Lung (tissue), 16 donors: ENCODE measurements around the gene OTULIN. TPM values are rescaled to one million over a fixed set of nuclear protein-coding genes. Genes with fewer than 3 reads are reported as not detected.

Experiments
- ATAC-seq: fragments of 200-7000 bp; cut with Tn5 transposase; one replicate; pipeline ENCODE4 v1.9.1; 2020; ENCODE audit warnings: moderate number of reproducible peaks; ENCODE audit not compliant: insufficient read depth, low FRiP score
- DNase-seq, 3 donors: peaks; one replicate each; pipeline ENCODE4 v3.0.0-alpha.2; 2013 to 2017
- H3K27ac ChIP-seq, 2 donors: one replicate each; pipeline ENCODE4 v1.5.1; 2013; ENCODE audit warnings: mild to moderate bottlenecking in 2 of 2, moderate library complexity in 2 of 2, control low read depth in 1 of 2, inconsistent platforms in 1 of 2, low read depth in 1 of 2, low read length in 1 of 2
- H3K27me3 ChIP-seq, 3 donors: one replicate each; pipeline ENCODE4 v1.5.1; 2013; ENCODE audit warnings: low read length in 2 of 3; ENCODE audit not compliant: control insufficient read depth in 3 of 3, insufficient read depth in 3 of 3
- H3K36me3 ChIP-seq, 4 donors: one replicate each; pipeline ENCODE4 v1.5.1; 2013; ENCODE audit warnings: low read length in 4 of 4, mild to moderate bottlenecking in 1 of 4, moderate library complexity in 1 of 4; ENCODE audit not compliant: control insufficient read depth in 4 of 4, insufficient read depth in 4 of 4
- H3K4me1 ChIP-seq, 5 donors: one replicate each; pipeline ENCODE4 v1.5.1; 2013; ENCODE audit warnings: low read length in 5 of 5, mild to moderate bottlenecking in 2 of 5, moderate library complexity in 1 of 5; ENCODE audit not compliant: control insufficient read depth in 5 of 5, insufficient read depth in 5 of 5
- H3K4me3 ChIP-seq: one replicate; pipeline ENCODE4 v1.5.1; 2013; ENCODE audit warnings: mild to moderate bottlenecking, control low read depth, moderate library complexity
- H3K9ac ChIP-seq, 2 donors: one replicate each; pipeline ENCODE4 v1.5.1; 2013; ENCODE audit warnings: low read length in 2 of 2, control low read depth in 1 of 2; ENCODE audit not compliant: insufficient read depth in 1 of 2
- H3K9me3 ChIP-seq, 4 donors: one replicate each; pipeline ENCODE4 v1.5.1; 2013; ENCODE audit warnings: low read length in 3 of 4, mild to moderate bottlenecking in 1 of 4, moderate library complexity in 1 of 4; ENCODE audit not compliant: control insufficient read depth in 4 of 4, insufficient read depth in 3 of 4
- WGBS, 2 donors: extraction: QIAGEN DNeasy Blood & Tissue Kit; methylation state at CpG; one replicate each; pipeline ENCODE4 v1.1.7; 2013; 5-methylcytosine and 5-hydroxymethylcytosine counted together
- long read RNA-seq, 5 donors: transcript quantifications; one replicate each; lab custom pipeline, GENCODE V29; 2026
- polyA plus RNA-seq, 2 donors: library from polyadenylated mRNA; stranded (reverse); fragments of 200-250 nt; gene quantifications; one replicate each; pipeline ENCODE4 v1.2.1, GENCODE V29; 2013
- total RNA-seq, 2 donors: library from RNA; depleted of rRNA in 1 of 2; stranded (reverse); fragments of >200 nt in 1 of 2; gene quantifications; one replicate each; pipeline ENCODE4 v1.2.1, GENCODE V29; 2014 to 2021
- TF ChIP-seq, protein P1 (sequence below): IDR thresholded peaks from 2 replicates; pipeline ENCODE4 v1.5.1; 2012; ENCODE audit warnings: mild to moderate bottlenecking; ENCODE audit errors: control extremely low read depth, extremely low read depth
- donor health status: control.
- donor health status: control.
- donor health status: Bipolar disorder and iron deficiency.
- donor health status: healthy.
- donor health status: DM: yes; HTN: yes; CAD: no.

OTULIN gene
- total RNA-seq (10 to 100 TPM; 32.7 to 35.6 TPM), polyA plus RNA-seq (10 to 100 TPM in 1 of 2 donors, 1 to 10 TPM in 1; 7.5 to 11.1 TPM)
- long read RNA-seq, donor 1, full-length matches to known transcripts, result 6 of 6 reads
- long read RNA-seq, donor 1, partial matches to known transcripts, result 0 of 6 reads
- long read RNA-seq, donor 1, other reads (novel, unspliced or antisense), result 0 of 6 reads
- long read RNA-seq, donor 2, full-length matches to known transcripts, result 1 of 1 reads
- long read RNA-seq, donor 2, partial matches to known transcripts, result 0 of 1 reads
- long read RNA-seq, donor 2, other reads (novel, unspliced or antisense), result 0 of 1 reads
- long read RNA-seq, donor 3, full-length matches to known transcripts, result 3 of 3 reads
- long read RNA-seq, donor 3, partial matches to known transcripts, result 0 of 3 reads
- long read RNA-seq, donor 3, other reads (novel, unspliced or antisense), result 0 of 3 reads
- long read RNA-seq, donor 4, partial matches to known transcripts, result 0 of 2 reads
- long read RNA-seq, donor 4, other reads (novel, unspliced or antisense), result 0 of 2 reads
- long read RNA-seq, donor 5, full-length matches to known transcripts, result 5 of 5 reads
- long read RNA-seq, donor 5, partial matches to known transcripts, result 0 of 5 reads
- long read RNA-seq, donor 5, other reads (novel, unspliced or antisense), result 0 of 5 reads

DNA sequence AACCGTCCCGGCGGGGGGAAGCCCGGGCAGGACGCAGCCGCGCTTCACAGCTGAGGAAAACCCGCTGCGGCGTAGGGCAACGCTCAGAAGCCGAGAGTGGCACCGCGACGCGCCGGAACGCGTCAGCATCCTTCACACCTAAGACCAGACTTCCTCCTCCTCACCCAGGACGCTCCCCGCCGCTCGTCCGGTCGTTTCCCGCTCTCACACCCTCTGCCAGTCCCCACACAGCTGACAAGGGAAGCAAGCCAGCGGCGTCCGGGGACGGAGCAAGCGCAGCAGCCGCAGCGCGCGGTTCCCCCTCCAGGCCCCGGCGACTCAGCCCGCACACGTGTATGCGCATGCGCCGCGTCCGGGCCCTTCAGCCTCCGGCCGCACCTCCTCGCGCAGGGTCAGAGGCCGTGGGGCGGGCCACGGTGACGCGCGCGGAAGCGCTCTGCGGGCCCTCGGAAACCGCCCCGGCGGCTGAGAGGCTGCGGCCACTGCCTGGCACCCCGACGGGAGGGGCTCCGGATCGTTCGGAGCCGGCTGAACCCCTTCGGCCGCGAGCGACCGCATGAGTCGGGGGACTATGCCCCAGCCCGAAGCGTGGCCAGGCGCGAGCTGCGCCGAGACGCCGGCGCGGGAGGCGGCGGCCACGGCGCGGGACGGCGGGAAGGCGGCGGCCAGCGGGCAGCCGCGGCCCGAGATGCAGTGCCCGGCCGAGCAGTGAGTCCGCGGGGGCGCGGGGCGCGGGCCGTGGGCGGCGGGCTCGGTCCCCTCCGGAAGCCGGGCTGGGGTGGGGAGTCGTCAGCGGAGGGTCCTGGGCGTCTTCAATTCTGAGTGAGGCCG, at the start of gene OTULIN:
Gene OTULIN (plus strand): TSS at position 449 of the 831 bp plus-strand sequence. CDS start 108 bp downstream, at position 557.
- no peaks in the 10 kb centered on the region for H3K9me3 ChIP-seq
- peak within 1 kb of the TSS; percentile 89 for H3K4me3 ChIP-seq
- DNase-seq (peak; percentile 93 to 97 (median 95)), ATAC-seq (peak; percentile 92)
- no peaks in the 10 kb centered on the region for H3K27me3 ChIP-seq
- peaks cover 0 to 2% (median 0%) of the 10 kb centered on the region in 4 donors for H3K36me3 ChIP-seq
- TF ChIP-seq, protein P1, sequence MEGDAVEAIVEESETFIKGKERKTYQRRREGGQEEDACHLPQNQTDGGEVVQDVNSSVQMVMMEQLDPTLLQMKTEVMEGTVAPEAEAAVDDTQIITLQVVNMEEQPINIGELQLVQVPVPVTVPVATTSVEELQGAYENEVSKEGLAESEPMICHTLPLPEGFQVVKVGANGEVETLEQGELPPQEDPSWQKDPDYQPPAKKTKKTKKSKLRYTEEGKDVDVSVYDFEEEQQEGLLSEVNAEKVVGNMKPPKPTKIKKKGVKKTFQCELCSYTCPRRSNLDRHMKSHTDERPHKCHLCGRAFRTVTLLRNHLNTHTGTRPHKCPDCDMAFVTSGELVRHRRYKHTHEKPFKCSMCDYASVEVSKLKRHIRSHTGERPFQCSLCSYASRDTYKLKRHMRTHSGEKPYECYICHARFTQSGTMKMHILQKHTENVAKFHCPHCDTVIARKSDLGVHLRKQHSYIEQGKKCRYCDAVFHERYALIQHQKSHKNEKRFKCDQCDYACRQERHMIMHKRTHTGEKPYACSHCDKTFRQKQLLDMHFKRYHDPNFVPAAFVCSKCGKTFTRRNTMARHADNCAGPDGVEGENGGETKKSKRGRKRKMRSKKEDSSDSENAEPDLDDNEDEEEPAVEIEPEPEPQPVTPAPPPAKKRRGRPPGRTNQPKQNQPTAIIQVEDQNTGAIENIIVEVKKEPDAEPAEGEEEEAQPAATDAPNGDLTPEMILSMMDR, result no peak
- peak within 1 kb of the TSS; percentile 74 to 92 for H3K9ac ChIP-seq
- 0% methylated on average over 101 to 115 of the region's 115 CpGs for WGBS, 2 donors
- H3K27ac ChIP-seq, result peak within 1 kb of the TSS; percentile 97 to 99
- peaks cover 5 to 25% (median 7%) of the 10 kb centered on the region in 5 donors for H3K4me1 ChIP-seq

DNA sequence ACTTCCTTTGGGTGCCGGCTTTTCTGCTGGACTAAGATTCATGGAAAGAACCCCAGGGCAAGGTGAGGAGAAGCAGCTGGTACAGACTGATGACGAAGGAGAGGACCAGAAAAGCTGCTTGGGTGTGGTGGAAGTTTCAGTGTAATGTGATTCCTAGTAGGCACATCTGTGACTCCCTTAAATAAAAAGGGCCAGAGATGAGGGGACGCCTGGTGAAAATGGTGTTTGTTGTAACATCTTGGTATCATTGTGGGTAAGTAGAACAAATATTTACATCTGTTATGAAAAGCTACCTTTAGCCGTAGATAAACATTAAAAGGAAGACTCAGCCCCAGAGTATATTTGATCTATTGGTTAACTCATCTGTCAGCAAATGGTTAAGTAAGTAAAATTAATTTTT, 49.2 kb upstream of the OTULIN start:
- TF ChIP-seq, protein P1, result no peak
- no peak for DNase-seq
- Histone ChIP-seq H3K36me3 (peaks cover 0 to 6% (median 0%) of the 10 kb centered on the region in 4 donors), H3K9me3 (no peaks in the 10 kb centered on the region), H3K27ac (no peak overlapping the region), H3K9ac (no peak overlapping the region), H3K4me1 (no peaks in the 10 kb centered on the region), H3K4me3 (no peak overlapping the region), H3K27me3 (no peaks in the 10 kb centered on the region)
- ATAC-seq, result no peak
- 92 to 96% methylated on average over 4 of the region's 4 CpGs for WGBS, 2 donors

DNA sequence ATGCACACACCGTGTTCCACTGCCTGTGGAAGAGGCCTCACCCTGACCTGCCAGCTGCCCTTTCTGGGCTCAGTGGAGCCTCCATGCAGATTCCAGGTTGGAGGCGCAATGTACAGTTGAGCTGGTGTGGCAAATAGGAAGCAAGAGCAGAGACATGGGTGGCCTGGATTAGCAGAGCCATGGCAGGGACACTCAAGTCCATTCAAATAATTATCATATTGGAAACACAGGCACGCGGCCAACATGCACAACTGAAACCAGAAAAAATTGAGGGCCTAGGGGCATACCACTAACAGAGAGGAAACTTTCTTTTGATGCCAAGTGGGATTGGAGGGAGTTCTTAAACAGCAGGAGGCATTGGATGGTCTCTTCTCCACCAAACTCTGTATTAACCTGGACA, 47.1 kb upstream of the OTULIN start:
- DNase-seq (no peak), ATAC-seq (no peak)
- Histone ChIP-seq H3K9me3 (no peaks in the 10 kb centered on the region), H3K4me1 (no peaks in the 10 kb centered on the region), H3K4me3 (no peak overlapping the region), H3K27ac (no peak overlapping the region), H3K36me3 (peaks cover 0 to 3% (median 0%) of the 10 kb centered on the region in 4 donors), H3K27me3 (no peaks in the 10 kb centered on the region), H3K9ac (no peak overlapping the region)
- 92 to 97% methylated on average over 4 of the region's 4 CpGs for WGBS, 2 donors
- TF ChIP-seq, protein P1, result no peak
